Measurements from ENCODE around the gene ASIC4.

Gene ASIC4

GRCh38 chr2:219498280-219499057, 15.8 kb upstream of the ASIC4 start, which contains the start of gene GMPPA:
TSS of gene GMPPA (plus strand) at chr2:219498891. CDS start at chr2:219499976, 1,085 bp downstream.
- peak; percentile 93 for DNase-seq (ENCODE audit: low spot score)

GRCh38 chr2:219499058-219499307, 15.3 kb upstream of the ASIC4 start:
- DNase-seq (ENCODE audit: low spot score) = no peak

- no peak for DNase-seq (ENCODE audit: low spot score)
Observed at GRCh38 chr2:219499555-219499954, 14.7 kb upstream of the ASIC4 start.

- DNase-seq (ENCODE audit: low spot score) = no peak
Observed at GRCh38 chr2:219500135-219500534, 14.1 kb upstream of the ASIC4 start.

- DNase-seq (ENCODE audit: low spot score) = no peak
Observed at GRCh38 chr2:219501849-219502248, 12.4 kb upstream of the ASIC4 start.

GRCh38 chr2:219502618-219503017, 11.7 kb upstream of the ASIC4 start:
- no peak for DNase-seq (ENCODE audit: low spot score)

- DNase-seq (ENCODE audit: low spot score) = no peak
Observed at GRCh38 chr2:219505585-219505984, 8.7 kb upstream of the ASIC4 start.

- no peak for DNase-seq (ENCODE audit: low spot score)
Observed at GRCh38 chr2:219506153-219506801, 8.0 kb upstream of the ASIC4 start.

GRCh38 chr2:219506802-219507526, 7.3 kb upstream of the ASIC4 start:
- DNase-seq (ENCODE audit: low spot score) = no peak

GRCh38 chr2:219507581-219508443, 6.5 kb upstream of the ASIC4 start:
- DNase-seq (ENCODE audit: low spot score) = no peak

GRCh38 chr2:219508444-219508734, 5.9 kb upstream of the ASIC4 start:
- DNase-seq (ENCODE audit: low spot score) = no peak

GRCh38 chr2:219508971-219509779, 5.1 kb upstream of the ASIC4 start:
- no peak for DNase-seq (ENCODE audit: low spot score)

- DNase-seq (ENCODE audit: low spot score) = peak; percentile 64
Observed at GRCh38 chr2:219509780-219510511, 4.3 kb upstream of the ASIC4 start.

- no peak for DNase-seq (ENCODE audit: low spot score)
Observed at GRCh38 chr2:219510512-219511135, 3.7 kb upstream of the ASIC4 start.

- DNase-seq (ENCODE audit: low spot score) = no peak
Observed at GRCh38 chr2:219511547-219512325, 2.5 kb upstream of the ASIC4 start.

GRCh38 chr2:219512524-219513216, 1.6 kb upstream of the ASIC4 start:
- DNase-seq (ENCODE audit: low spot score) = no peak

- no peak for DNase-seq (ENCODE audit: low spot score)
Observed at GRCh38 chr2:219513787-219514186, 495 bp upstream of the ASIC4 start.

- DNase-seq (ENCODE audit: low spot score) = no peak
Observed at GRCh38 chr2:219514836-219515235, 554 bp downstream of the ASIC4 start.

Measured in globus pallidus (tissue), 1 donor.